HepG2 (cell line): ENCODE measurements around the gene SLC38A3.

Source experiments
- EP300 ChIP-seq, 3 experiments: sonication (generic) in 1 of 3; formaldehyde crosslinking in 1 of 3; IDR thresholded peaks; 2 replicates each; pipeline versions ENCODE4 v1.5.1 to v1.6.1; 2011 to 2020; ENCODE audit warnings: low read depth in 2 of 3, low read length in 2 of 3, borderline replicate concordance in 1 of 3, improper control_type of control experiment in 1 of 3, mild to moderate bottlenecking in 1 of 3, missing genetic modification reagents in 1 of 3, moderate library complexity in 1 of 3
- EZH2 ChIP-seq: conservative IDR thresholded peaks from 2 replicates; pipeline ENCODE4 v1.6.1; 2012; ENCODE audit warnings: mild to moderate bottlenecking, low read depth, low read length, moderate library complexity
- FOXK1 ChIP-seq: sonication (generic); formaldehyde crosslinking; IDR thresholded peaks from 2 replicates; pipeline ENCODE4 v1.4.0; 2020; ENCODE audit warnings: low read depth, missing genetic modification reagents, borderline replicate concordance
- GRHL1 ChIP-seq: sonication (generic); formaldehyde crosslinking; conservative IDR thresholded peaks from 2 replicates; pipeline ENCODE4 v1.8.0; 2022; ENCODE audit warnings: missing genetic modification reagents
- IKZF1 ChIP-seq: fragments of 450-650 bp; IDR thresholded peaks from 2 replicates; pipeline ENCODE4 v1.7.1; 2016
- KLF9 ChIP-seq: IDR thresholded peaks from 2 replicates; pipeline ENCODE4 v1.6.1; 2016; ENCODE audit warnings: low read depth
- MAX ChIP-seq: IDR thresholded peaks from 2 replicates; pipeline ENCODE4 v1.6.1; 2012; ENCODE audit warnings: inconsistent platforms
- POLR2A ChIP-seq, 2 experiments: IDR thresholded peaks; 2 replicates each; pipeline ENCODE4 v1.6.1; 2011; ENCODE audit warnings: low read depth in 2 of 2, low read length in 2 of 2, mild to moderate bottlenecking in 1 of 2, moderate library complexity in 1 of 2; ENCODE audit not compliant: insufficient read depth in 1 of 2
- ZNF292 ChIP-seq: sonication (generic); formaldehyde crosslinking; IDR thresholded peaks from 2 replicates; pipeline ENCODE4 v1.8.1; 2022; ENCODE audit warnings: mild to moderate bottlenecking, low read depth, missing genetic modification reagents, borderline replicate concordance
- ZNF407 ChIP-seq: sonication (generic); formaldehyde crosslinking; IDR thresholded peaks from one replicate; pipeline ENCODE4 v1.5.1; 2020; ENCODE audit warnings: mild to moderate bottlenecking, missing genetic modification reagents; ENCODE audit errors: not compliant biosample characterization
- ZZZ3 ChIP-seq: sonication (generic); formaldehyde crosslinking; IDR thresholded peaks from 2 replicates; pipeline ENCODE4 v1.4.0; 2020; ENCODE audit warnings: missing genetic modification reagents, mild to moderate bottlenecking, borderline replicate concordance
- TF ChIP-seq, protein P1 (sequence below): IDR thresholded peaks from 2 replicates; pipeline ENCODE4 v1.6.1; 2016; ENCODE audit warnings: low read depth, borderline replicate concordance

DNA sequence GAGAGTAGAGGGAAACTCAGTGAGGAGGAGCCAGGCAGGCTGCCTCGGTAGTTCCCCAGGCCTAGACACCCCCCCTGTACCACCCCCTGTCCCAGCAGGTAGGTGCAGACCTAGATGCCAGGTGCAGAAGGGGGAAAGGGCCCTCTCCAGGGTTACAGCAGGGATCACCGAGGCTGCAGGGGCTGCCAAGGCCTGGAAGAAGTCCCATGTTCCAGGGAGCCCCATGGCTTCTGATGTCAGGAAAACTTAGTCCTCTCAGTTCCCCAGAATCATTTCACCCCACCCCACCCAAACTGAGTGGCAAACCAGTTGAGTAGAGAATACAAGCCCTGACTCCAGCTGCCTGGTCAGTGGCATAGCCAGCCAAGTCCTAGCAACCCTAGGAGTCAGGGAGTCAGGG is 56.4 kb downstream of the SLC38A3 start:
- TF ChIP-seq ZNF407 (no peak), MAX (no peak), KLF9 (CRISPR knock-in tag) (no peak), ZNF292 (CRISPR knock-in tag) (no peak), EP300 (IDR thresholded peaks at IDR 0.05; ENCODE audit: low read depth in 2 of 2, low read length in 2 of 2) (no peak), EP300 (CRISPR knock-in tag; IDR thresholded peaks at IDR 0.05; ENCODE audit: borderline replicate concordance) (no peak), EZH2 (no peak), IKZF1 (no peak), GRHL1 (CRISPR knock-in tag) (no peak), ZZZ3 (CRISPR knock-in tag) (no peak), FOXK1 (CRISPR knock-in tag) (no peak), POLR2A (IDR thresholded peaks at IDR 0.05; ENCODE audit: insufficient read depth in 1 of 2, low read depth in 2 of 2, low read length in 2 of 2) (no peak)
- TF ChIP-seq, protein P1, sequence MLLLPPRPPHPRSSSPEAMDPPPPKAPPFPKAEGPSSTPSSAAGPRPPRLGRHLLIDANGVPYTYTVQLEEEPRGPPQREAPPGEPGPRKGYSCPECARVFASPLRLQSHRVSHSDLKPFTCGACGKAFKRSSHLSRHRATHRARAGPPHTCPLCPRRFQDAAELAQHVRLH (CRISPR knock-in tag): no peak
